Upper lobe of right lung (tissue), 1 donor: ENCODE results near the gene CHST15. TPM values are rescaled to one million over a fixed set of nuclear protein-coding genes. Genes with fewer than 3 reads are reported as not detected.

ENCODE experiments used
- ATAC-seq: fragments of 200-7000 bp; cut with Tn5 transposase; one replicate; pipeline ENCODE4 v1.9.1; 2020; ENCODE audit warnings: mild to moderate bottlenecking, moderate library complexity
- DNase-seq: peaks from one replicate; pipeline ENCODE4 v3.0.0-alpha.2; 2020
- H3K27ac ChIP-seq: fragments of 200-600 bp; one replicate; pipeline ENCODE4 v1.8.0; 2022
- H3K27me3 ChIP-seq: fragments of 200-600 bp; one replicate; pipeline ENCODE4 v1.8.0; 2022; ENCODE audit warnings: mild to moderate bottlenecking
- H3K36me3 ChIP-seq: fragments of 200-600 bp; one replicate; pipeline ENCODE4 v1.8.0; 2022
- H3K4me1 ChIP-seq: fragments of 200-600 bp; one replicate; pipeline ENCODE4 v1.8.0; 2022
- H3K4me3 ChIP-seq: fragments of 200-600 bp; one replicate; pipeline ENCODE4 v1.8.0; 2022; ENCODE audit warnings: mild to moderate bottlenecking
- H3K9me3 ChIP-seq: fragments of 200-600 bp; one replicate; pipeline ENCODE4 v1.8.0; 2022
- CTCF ChIP-seq: fragments of 200-600 bp; IDR thresholded peaks from one replicate; pipeline ENCODE4 v1.8.0; 2022; ENCODE audit warnings: antibody characterized with exemption
- intact Hi-C: fragments of 100-400 bp; cut with DNase I; formaldehyde crosslinking; loops from one replicate; pipeline ENCODE4 v1.11.0; 2022
- total RNA-seq: library from RNA; stranded (reverse); fragmentation: NEBNext Ultra II Directional; extraction: Animal tissue kit (Norgen Biotek cat#: 25700); gene quantifications from one replicate; pipeline ENCODE4 v1.2.1, GENCODE V29; 2021
- donor health status: DM: no; HTN: yes; CAD: no; lungs with severe emphysema.

The CHST15 gene
- total RNA-seq, 1 donor from 2014 or later: 49.2 TPM

GRCh38 chr10:124028700-124029480, 64.5 kb downstream of the CHST15 start:
- H3K36me3 ChIP-seq: no peaks in the 10 kb centered on the region
- no peak overlapping the region for H3K27ac ChIP-seq
- no peaks in the 10 kb centered on the region for H3K9me3 ChIP-seq
- intact Hi-C loops: no loop called here
- no peak for TF ChIP-seq CTCF
- no peaks in the 10 kb centered on the region for H3K27me3 ChIP-seq
- H3K4me1 ChIP-seq: peaks cover 32% of the 10 kb centered on the region
- DNase-seq (no peak), ATAC-seq (no peak)
- no peak overlapping the region for H3K4me3 ChIP-seq

DNA sequence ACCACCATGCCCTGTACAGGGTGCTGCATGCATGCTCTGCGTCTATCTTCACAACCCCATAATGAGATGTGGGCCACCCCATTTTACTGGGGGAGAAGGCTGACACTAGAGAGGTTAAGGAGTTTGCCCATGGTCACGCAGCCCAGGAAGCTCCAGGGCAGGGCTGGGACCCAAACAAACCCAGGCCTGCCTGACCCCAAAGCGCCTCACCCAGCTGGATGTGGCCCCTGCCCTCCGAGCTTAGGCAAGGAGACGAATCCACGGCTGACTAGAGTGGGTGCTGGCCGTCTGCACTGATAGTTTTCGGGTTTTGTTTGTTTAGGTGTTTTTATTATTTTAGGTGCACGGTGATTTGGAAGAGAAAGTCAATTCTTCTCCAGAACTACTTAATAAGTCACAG, 65.7 kb downstream of the CHST15 start:
- Histone ChIP-seq H3K27me3 (no peaks in the 10 kb centered on the region), H3K36me3 (no peaks in the 10 kb centered on the region), H3K9me3 (no peaks in the 10 kb centered on the region), H3K4me3 (no peak overlapping the region), H3K4me1 (peaks cover 27% of the 10 kb centered on the region), H3K27ac (peak overlapping the region; percentile 17)
- no peak for DNase-seq
- intact Hi-C loops: no loop called here
- no peak for ATAC-seq
- no peak for TF ChIP-seq CTCF

- TF ChIP-seq CTCF: no peak
Measured at GRCh38 chr10:124027031-124027611, 66.3 kb downstream of the CHST15 start.

DNA sequence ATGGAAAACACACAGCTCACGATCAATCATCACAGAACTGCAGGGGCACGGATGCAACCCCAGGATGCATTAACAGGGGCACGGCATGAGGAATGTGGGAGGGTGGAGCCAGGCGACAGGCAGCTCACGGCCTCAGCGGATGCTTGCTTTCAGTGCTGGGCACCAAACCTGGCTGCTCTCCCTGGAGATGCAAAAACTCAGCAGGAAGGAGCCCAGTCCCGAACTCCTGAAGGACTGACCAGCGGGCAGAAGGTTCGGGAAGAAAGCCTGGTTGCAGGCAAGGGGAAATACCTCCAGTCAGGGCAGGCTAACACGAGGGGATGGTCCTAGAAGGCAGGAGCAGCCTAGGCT, 66.8 kb downstream of the CHST15 start:
- Histone ChIP-seq H3K4me1 (peaks cover 27% of the 10 kb centered on the region), H3K27me3 (no peaks in the 10 kb centered on the region), H3K27ac (peak overlapping the region; percentile 36), H3K36me3 (no peaks in the 10 kb centered on the region), H3K9me3 (no peaks in the 10 kb centered on the region), H3K4me3 (no peak overlapping the region)
- DNase-seq (no peak), ATAC-seq (no peak)
- intact Hi-C loops: no loop called here
- no peak for TF ChIP-seq CTCF

More at GRCh38 chr10:124027031-124027611, 66.3 kb downstream of the CHST15 start:
- Histone ChIP-seq H3K27ac (peak overlapping the region; percentile 36), H3K4me1 (peaks cover 27% of the 10 kb centered on the region), H3K9me3 (no peaks in the 10 kb centered on the region), H3K36me3 (no peaks in the 10 kb centered on the region), H3K4me3 (no peak overlapping the region), H3K27me3 (no peaks in the 10 kb centered on the region)
- ATAC-seq: peak; percentile 12
- intact Hi-C loops: no loop called here
- no peak for DNase-seq

DNA sequence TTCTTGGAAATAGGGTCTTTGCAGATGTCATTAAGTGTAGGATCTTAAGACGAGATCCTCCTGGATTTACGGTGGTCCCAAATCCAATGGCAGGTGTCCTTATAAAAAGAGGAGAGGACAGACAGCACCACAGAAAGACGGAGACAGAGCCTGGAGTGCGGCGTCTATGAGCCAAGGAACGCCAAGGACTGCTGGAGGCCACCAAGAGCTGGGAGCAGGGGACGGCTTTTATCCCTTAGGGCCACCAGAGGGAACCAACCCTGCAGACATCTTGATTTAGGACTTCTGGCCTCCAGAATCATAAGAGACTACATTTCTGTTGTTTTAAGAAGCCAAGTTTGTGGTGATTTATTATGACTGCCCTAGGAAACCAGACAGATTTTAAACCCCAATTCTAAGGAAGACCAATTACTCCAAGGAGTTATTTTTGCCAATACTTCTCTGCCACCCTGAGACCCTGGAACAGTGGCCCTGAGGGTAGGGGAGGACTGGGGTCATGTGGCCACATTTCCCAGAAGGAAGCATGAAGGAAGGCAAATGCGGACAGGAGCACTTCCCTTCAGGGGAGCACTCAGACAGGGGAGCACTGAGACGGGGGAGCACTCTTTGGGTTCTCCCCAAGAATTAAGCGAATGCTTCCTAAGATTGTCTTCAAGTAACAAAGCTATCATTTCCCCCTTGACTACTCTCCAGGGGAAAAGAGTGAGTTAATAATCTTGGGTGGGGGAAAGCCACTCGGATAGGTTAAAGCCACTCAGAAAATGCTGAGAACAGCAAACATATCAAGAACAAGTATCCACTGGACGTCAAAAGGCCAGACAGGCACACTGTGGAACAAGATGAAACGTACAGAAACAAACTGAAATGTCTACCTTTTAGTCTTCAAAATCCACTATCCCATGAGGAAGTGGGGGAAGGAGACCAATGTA, 67.5 kb downstream of the CHST15 start:
- intact Hi-C loops: no loop called here
- ATAC-seq (peak; percentile 74), DNase-seq (no peak)
- H3K4me3 ChIP-seq: no peak overlapping the region
- peaks cover 5% of the 10 kb centered on the region for H3K36me3 ChIP-seq
- no peaks in the 10 kb centered on the region for H3K9me3 ChIP-seq
- peaks cover 27% of the 10 kb centered on the region for H3K4me1 ChIP-seq
- no peaks in the 10 kb centered on the region for H3K27me3 ChIP-seq
- H3K27ac ChIP-seq: no peak overlapping the region
- TF ChIP-seq CTCF: peak; percentile 45
